Right ventricle myocardium superior (tissue), 1 donor: ENCODE results near the gene MPZ. TPM values are rescaled to one million over a fixed set of nuclear protein-coding genes. Genes with fewer than 3 reads are reported as not detected.
"Not testable (repeated sequence)": the region's sequence is repeated elsewhere in the genome, so short reads cannot be mapped to it uniquely, and the experiment has no call there.

Experiments used
- ATAC-seq: fragments of 200-7000 bp; cut with Tn5 transposase; one replicate; pipeline ENCODE4 v1.9.1; 2020; ENCODE audit warnings: mild to moderate bottlenecking; ENCODE audit not compliant: poor library complexity
- DNase-seq: peaks from one replicate; pipeline ENCODE4 v3.0.0-alpha.2; 2020
- intact Hi-C: fragments of 100-400 bp; cut with DNase I; formaldehyde crosslinking; loops from one replicate; pipeline ENCODE4 v1.11.2; 2022
- long read RNA-seq: library from polyadenylated mRNA; unstranded; transcript quantifications from one replicate; pipeline ENCODE4 v2.0.0, GENCODE V29; 2021
- total RNA-seq: library from RNA; stranded (reverse); fragmentation: NEBNext Ultra II Directional; extraction: Animal tissue kit (Norgen Biotek cat#: 25700); gene quantifications from one replicate; pipeline ENCODE4 v1.2.1, GENCODE V29; 2021
- donor health status: DM: no; HTN: yes; CAD: no; lungs with severe emphysema.

The MPZ gene
- 4.8 TPM for total RNA-seq
- long read RNA-seq = 0 reads

DNA sequence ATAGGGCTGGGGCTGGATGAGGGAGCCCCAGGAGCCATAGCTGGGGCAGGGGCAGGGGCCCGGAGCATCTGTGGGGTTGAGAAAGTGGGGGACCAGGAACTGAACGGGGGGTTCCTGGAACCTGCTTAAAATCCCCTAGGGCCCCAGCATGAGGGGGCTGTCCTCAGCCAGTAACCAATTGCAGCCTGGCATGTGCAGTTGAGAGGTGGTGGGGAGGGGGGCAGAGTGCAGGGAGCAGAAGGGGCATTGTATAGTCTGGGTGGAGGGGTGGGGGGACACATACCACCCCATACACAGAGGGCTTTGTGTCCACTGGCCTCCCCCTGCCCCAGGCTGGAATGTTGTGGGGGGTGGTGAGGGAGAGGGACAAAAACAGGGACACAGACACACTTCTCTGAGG is at the start of gene MPZ:
Gene MPZ (minus strand): TSS at position 101 of the 400 bp plus-strand sequence. CDS start 63 bp downstream, at position 38.
- no peak for ATAC-seq
- no peak for DNase-seq
- intact Hi-C loops = loop anchor here (5.0 kb wide), 1 partner anchor 83 kb away; the partner anchor contains the start of gene TOMM40L

DNA sequence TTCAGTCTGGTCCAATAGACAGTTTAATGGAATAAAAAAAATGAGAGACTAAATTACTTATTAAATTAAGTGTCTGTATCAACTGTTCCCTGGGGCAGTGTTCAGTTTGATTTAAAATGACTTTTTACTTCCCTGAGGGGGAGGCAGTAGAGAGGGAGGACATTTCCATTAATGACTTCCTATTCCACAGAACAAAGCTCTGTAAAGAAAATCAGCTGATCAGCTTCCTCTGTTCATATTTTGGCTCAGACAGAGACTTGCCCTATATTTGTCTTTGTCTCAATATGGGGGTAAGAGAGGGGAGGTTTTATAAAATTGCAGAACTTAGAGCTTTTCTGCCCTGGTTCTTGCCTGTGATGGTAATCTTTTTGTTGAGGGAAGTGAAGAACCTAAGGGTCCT is 49.5 kb upstream of the MPZ start:
- ATAC-seq (peak; percentile 60), DNase-seq (no peak)
- intact Hi-C loops = no loop called here

DNA sequence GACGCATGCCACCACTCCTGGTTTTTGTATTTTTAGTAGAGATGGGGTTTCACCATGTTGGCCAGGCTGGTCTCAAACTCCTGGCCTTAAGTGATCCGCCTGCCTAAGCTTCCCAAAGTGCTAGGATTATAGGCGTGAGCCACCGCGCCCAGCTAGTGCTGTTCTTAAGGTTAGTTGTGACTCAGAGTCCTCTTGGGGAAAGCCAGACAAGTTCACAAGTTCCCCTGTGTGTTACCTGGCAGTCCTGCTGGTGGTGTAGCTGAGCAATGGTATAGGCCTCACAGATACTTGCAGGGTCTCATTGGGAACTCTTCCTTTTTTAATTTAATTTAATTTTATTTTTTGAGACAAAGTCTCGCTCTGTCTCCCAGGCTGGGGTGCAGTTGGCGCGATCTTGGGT is 47.3 kb upstream of the MPZ start:
- ATAC-seq = no peak
- intact Hi-C loops = no loop called here
- DNase-seq = no peak

DNA sequence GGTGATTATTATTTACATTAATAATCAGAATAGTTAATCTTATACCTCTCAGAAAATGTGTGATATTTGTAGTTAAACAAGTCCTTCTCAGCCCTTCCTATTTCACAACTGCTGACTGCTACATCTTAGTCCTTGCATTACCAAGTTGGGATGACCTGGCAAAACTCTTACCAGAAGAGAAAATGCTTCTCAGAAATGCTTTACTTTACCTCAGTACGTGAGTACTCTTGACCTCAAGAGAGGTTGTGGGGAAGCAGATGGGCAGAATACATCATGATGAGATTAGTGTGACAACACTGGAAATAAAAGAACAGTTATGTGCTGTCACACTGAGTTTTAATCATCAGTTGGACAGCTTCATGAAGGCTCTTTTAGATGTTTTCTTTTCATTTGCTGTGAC is 41.7 kb upstream of the MPZ start:
- DNase-seq (no peak), ATAC-seq (peak; percentile 22)
- intact Hi-C loops = no loop called here

DNA sequence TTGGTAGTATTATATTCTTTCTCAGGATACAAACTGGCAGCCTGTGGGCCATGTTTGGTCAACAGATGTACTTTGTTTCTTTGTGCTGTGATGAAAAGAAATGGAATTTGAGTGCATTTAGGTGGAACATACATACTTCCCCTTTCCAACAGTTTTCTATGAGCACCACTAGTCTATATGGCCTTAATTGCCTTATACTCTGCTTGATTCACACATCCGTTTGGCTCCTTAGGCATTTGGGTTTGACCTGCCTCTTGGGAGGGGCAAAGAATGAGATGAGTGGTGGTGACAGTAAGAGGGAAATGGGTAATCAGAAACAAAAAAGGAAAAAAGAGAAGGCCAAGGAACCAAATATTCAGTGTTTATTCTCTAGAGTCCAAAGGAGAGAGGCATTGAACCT is 40.9 kb upstream of the MPZ start:
- no peak for DNase-seq
- intact Hi-C loops = no loop called here
- no peak for ATAC-seq

DNA sequence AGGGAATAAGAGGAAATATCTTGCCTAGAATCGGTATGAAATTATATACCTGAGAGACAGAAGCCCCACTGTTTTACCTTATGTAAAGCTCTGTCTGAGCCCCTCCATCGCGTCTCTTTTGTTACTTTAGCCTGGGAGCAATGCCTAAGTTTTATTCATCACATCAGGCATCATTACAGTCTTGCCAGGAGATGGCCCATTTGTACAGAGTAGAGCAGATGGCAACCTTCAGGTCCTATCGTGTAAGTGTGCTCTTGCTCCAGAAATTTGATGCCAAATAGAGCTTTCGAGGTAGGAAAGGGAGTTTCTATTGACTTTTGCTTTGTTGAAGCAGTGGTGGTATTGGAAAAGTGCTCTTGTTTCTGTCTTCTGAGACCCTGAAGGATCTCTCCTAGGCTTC is 33.1 kb upstream of the MPZ start:
- DNase-seq = no peak
- intact Hi-C loops = no loop called here
- ATAC-seq = no peak

DNA sequence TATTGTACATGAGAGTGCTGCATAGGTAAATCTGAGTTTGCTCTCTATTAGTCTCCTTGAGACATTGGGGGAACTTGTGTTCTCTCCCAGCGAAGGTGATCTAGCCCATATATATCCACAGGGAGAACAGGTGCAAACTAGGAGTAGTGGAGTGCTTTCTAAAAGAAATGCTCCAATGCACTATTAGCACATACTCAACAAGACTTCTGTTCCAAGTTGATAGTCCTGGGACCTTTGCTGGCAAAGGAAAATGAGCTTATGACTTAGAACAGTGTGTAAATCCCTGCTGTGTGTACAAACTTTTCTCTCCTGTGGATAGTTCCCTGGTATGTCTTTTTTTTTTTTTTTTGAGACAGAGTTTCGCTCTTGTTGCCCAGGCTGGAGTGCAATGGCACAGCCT is 32.4 kb upstream of the MPZ start:
- ATAC-seq = no peak
- DNase-seq = no peak

DNA sequence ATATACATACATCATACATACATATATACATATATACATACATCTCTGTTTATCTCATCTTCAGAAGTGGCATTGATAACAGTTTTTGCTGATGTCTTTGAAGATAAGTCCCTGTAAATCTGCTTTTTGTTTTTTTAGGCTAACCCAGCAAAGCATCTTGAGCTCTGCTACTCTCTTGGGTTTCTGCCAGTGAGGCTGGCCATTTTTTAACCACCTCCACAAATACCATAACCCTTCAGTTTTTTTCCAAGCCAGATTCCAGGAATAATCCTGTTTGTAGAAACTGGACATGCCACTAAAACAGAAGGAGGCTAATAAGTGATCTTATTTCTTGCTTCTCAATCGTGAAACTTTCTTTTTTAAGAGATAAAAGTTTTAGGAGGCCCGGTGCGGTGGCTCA is 26.0 kb upstream of the MPZ start:
- ATAC-seq = no peak
- DNase-seq = no peak
- intact Hi-C loops = no loop called here

More for the DNA sequence above, 32.4 kb upstream of the MPZ start:
- intact Hi-C loops = no loop called here

DNA sequence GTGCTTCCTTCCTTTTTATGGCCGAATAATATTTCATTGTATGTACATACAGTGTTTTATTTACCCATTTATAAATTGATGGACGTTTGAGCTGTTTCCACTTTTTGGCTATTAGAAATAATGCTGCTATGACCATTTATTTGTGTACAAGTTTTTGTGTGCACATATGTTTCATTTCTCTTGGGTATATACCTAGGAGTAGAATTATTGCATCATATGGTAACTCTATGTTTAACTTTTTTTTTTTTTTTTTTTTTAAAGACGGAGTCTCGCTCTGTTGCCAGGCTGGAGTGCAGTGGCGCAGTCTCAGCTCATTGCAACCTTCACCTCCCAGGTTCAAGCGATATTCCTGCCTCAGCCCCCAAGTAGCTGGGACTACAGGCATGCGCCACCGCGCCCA is 23.4 kb upstream of the MPZ start:
- ATAC-seq = no peak
- DNase-seq = no peak
- intact Hi-C loops = no loop called here

DNA sequence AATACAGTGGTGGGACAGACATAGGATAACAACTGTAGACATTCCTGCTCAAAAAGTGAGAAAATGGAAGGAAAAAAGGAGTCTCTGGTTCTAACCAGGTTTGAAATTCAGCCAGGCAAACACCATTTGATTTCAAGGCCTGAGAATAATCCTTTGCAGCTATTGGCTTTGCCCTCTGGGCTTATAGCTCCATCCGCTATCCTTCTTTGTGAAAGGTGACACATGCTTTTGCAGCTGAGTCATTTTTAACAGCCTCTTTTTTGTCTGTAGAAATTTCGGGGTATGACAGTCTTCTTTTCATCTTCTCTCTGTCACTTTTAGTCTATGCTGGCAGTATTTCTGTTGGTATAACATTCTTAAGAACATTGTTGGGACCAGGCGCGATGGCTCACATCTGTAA is 20.6 kb upstream of the MPZ start:
- DNase-seq = no peak
- no peak for ATAC-seq
- intact Hi-C loops = no loop called here

DNA sequence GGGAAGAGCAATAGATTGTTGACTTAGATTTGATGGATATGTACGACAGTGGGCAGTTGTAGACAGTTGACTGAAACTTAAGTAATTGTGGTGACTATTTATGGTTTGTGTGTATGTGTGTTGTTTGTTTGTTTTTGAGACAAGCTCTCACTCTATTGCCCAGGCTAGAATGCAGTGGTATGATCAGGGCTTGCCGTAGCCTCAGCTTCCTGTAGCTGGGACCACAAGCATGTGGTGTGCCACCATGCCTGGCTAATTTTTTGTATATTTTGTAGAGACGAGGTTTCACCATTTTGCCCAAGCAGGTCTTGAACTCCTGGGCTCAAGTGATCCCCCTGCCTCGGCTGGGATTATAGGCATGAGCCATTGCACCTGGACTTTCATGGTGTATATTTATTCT is 14.3 kb upstream of the MPZ start:
- intact Hi-C loops = no loop called here
- DNase-seq (no peak), ATAC-seq (no peak)

DNA sequence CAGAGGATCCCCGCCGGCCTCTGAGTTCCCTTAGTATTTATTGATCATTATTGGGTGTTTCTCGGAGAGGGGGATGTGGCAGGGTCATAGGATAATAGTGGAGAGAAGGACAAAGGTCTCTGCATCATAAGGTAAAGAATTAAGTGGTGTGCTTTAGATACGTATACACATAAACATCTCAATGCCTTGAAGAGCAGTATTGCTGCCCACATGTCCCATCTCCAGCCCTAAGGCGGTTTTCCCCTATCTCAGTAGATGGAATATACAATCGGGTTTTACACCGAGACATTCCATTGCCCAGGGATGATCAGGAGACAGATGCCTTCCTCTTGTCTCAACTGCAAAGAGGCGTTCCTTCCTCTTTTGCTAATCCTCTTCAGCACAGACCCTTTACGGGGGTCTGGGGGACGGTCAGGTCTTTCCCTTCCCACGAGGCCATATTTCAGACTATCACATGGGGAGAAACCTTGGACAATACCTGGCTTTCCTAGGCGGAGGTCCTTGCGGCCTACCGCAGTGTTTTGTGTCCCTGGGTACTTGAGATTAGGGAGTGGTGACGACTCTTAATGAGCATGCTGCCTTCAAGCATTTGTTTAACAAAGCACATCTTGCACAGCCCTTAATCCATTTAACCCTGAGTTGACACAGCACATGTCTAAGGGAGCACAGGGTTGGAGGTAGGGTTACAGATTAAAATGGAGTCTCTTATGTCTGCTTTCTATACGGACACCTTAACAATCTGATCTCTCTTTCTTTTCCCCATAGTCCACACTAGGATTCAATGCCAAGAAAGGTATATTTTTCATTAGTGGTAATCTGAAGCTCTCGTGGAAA is 6.3 kb upstream of the MPZ start:
- ATAC-seq, DNase-seq, intact Hi-C loops: not testable (repeated sequence)

DNA sequence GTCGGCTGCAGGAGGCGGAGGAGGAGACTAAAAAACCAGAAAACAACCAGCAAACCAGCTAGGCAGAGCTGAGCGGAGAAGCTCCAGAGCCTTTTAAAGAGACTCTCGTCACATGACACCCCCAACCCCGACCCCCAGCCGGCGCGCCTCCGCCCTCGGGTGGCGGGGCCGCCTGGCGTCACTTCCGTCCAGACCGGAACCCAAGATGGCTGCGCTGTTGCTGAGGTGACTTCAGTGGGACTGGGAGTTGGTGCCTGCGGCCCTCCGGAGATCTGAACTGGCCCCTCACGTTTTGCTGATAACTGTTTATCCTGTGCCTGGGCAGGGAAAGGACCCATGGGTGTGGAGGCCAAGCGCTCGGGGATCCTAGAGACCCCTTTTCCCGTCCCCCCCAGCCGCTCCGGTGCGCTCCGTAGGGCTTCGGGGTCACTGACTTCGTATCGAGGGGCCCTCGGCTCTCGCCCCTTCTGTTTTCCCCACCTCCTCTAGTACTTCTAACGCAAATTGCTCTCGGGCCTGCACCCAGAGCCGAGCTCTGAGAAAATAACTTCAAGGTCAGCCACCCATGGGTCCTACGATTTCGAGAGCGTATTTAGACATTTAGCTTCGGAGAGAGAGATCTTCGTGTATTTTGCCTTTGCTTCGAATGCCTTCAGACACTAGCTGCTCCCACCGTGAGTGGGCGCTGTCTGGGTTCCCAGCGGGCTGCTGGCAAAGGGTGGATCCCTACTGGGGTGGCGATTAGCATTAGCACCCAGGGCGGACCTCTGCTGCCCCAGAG is 4.6 kb upstream of the MPZ start, which contains the start of gene SDHC:
Gene SDHC (plus strand): TSS at position 181 of the 781 bp plus-strand sequence. CDS start 25 bp downstream, at position 206.
- intact Hi-C loops = no loop called here
- ATAC-seq = peak; percentile 99
- DNase-seq = peak; percentile 94

DNA sequence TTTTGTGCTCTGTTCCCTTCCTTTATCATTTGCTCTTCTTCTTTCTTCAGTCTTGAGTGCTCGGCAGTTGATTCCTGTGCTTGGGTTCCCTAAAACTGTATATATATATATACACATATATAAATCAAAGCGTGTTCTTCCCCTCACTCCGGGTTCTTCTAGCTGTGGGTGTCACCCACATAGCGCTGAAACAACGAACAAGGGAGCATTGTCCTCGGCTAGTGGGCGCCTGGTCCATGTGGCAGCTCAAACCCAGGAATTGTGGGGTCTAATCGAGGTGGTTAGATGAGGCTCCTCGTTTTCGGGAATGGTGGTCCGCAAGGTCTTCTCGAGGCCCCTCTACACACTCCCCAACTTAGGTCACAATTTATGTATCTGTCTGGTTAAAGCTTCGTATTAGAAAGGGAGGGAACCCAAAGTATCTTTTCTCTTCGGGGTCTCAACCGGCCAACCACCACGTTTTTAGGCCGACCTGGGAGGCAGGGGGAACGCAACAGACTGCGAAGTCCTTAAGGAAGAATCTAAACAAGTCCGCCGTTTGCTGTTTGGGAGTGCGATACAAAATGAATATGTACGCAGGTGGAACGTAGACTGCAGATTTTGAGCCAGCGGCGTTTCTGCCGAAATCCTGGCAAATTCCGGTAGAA is 3.9 kb upstream of the MPZ start:
- DNase-seq (no peak), ATAC-seq (peak; percentile 48)
- intact Hi-C loops = no loop called here

DNA sequence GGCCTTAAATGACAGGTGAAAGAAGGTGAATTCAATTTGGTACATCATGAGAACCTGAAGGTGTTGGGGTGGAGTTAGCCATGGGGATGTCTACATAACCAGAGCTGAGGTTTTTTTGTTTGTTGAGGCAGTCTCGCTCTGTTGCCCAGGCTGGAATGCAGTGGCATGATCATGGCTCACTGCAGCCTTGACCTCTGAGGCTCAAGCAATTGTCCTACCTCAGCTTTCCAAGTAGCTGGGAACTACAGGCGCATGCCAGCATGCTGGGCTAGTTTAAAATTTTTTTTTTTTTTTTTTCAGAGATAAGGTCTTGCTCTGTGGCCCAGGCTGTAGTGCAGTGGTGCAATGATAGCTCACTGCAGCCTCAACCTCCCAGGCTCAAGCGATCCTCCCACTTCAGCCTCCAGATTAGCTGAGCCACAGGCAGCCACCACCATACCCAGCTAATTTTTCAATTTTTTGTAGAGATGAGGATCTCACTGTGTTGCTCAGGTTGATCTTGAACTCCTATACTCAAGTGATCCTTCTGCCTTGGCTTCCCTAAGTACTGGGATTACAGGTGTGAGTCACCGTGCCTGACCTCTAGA is 1.9 kb upstream of the MPZ start:
- DNase-seq (no peak), ATAC-seq (no peak)
- intact Hi-C loops = no loop called here

DNA sequence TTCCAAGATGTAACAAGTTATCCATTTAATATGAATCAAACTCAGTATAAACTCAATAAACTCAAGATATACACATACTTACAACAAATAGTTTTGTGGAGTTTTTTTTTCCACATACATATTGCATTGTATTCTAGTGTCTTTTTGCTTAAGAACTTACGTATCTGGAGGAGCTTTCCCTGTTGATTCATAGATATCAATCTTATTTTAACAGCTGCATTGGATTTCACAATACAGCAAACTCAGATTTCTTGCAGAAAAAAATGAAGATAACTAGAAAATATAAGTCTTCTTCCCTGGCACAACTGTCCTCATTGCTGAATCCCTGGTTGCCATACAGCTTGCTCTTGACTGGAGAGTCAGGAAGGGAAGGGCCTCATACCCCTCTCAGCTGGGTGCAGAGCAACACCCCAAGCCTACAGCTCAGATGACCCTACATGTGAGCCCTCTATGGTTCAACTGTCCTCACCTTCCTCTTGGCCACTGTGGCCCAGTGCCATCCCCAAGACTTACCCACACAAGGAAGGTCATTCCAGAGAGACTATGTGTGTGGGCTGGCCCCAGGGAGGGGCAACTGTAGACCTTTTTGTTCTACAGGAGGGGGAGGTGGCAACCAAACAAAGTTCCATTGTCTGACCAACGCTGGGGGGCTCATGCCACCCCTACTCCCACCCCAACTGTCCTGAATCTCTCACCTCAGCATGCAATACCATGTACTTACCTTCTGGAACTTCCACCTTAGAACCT is 1.7 kb downstream of the MPZ start:
- intact Hi-C loops = loop anchor here (5.0 kb wide), 1 partner anchor 81 kb away; the partner anchor contains the start of gene TOMM40L
- DNase-seq = no peak
- ATAC-seq = no peak

DNA sequence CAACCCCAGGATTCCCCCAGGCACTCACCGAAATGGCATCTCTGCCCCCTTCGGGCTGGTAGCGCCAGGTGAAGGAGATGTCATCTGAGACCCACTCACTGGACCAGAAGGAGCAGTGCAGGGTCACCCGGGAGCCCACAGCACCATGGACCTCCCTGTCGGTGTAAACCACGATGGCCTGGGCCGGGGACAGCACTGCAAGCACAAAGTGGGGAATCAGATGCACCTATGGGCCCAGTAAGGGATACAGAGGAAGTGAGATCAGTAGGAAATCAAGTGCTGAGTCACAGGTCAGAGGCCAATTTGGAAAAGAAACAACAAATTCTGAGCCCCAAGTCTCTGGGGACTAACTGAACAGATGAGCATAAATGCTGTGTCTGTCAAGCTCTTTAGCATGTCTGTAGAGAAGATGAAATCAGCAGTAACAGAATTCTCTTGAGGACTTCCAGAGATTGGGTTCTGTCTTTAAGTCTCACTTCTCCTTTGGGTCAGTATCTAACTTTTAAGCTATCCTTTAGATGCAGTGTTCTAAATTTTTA is 2.5 kb downstream of the MPZ start:
- no peak for DNase-seq
- intact Hi-C loops = loop anchor here (5.0 kb wide), 1 partner anchor 80 kb away; the partner anchor contains the start of gene TOMM40L
- peak; percentile 27 for ATAC-seq
